T-helper 17 cell (primary cell): Measurements from ENCODE around the gene FABP7. TPM values are rescaled to one million over a fixed set of nuclear protein-coding genes. Genes with fewer than 3 reads are reported as not detected.
"Not testable (repeated sequence)": the region's sequence is repeated elsewhere in the genome, so short reads cannot be mapped to it uniquely, and the experiment has no call there.

Experiments used
- ATAC-seq: fragments of 150-1000 bp; cut with Tn5 transposase; 2 replicates; pipeline ENCODE4 v1.10.0; 2021; ENCODE audit warnings: mild to moderate bottlenecking, moderate library complexity
- DNase-seq, 3 donors: peaks; one replicate each; pipeline versions ENCODE4 v3.0.0 to v3.0.0-alpha.2; 2020 to 2021
- H3K9me3 ChIP-seq: one replicate; pipeline ENCODE4 v1.7.0; 2013; ENCODE audit warnings: low read length, mild to moderate bottlenecking; ENCODE audit not compliant: control insufficient read depth, poor library complexity, severe bottlenecking
- H3K27ac Mint-ChIP-seq: one replicate; pipeline ENCODE4 v1.8.0; 2022; ENCODE audit warnings: mild to moderate bottlenecking, moderate library complexity, mixed read lengths
- H3K27me3 Mint-ChIP-seq: one replicate; pipeline ENCODE4 v1.8.0; 2022; ENCODE audit warnings: mixed read lengths
- H3K36me3 Mint-ChIP-seq: one replicate; pipeline ENCODE4 v1.8.0; 2022; ENCODE audit warnings: low read depth, mixed read lengths
- H3K4me1 Mint-ChIP-seq: one replicate; pipeline ENCODE4 v1.8.0; 2022; ENCODE audit warnings: mild to moderate bottlenecking, mixed read lengths
- H3K4me3 Mint-ChIP-seq: one replicate; pipeline ENCODE4 v1.8.0; 2022; ENCODE audit warnings: mild to moderate bottlenecking, moderate library complexity, mixed read lengths
- total RNA-seq, 4 donors: library from RNA in 2 of 4; stranded (reverse) in 2 of 4; gene quantifications; one replicate each; pipeline ENCODE4 v1.2.3 and lab custom pipeline; 2022 to 2026

Gene FABP7
- total RNA-seq, 2 donors from 2014 or later = not detected

DNA sequence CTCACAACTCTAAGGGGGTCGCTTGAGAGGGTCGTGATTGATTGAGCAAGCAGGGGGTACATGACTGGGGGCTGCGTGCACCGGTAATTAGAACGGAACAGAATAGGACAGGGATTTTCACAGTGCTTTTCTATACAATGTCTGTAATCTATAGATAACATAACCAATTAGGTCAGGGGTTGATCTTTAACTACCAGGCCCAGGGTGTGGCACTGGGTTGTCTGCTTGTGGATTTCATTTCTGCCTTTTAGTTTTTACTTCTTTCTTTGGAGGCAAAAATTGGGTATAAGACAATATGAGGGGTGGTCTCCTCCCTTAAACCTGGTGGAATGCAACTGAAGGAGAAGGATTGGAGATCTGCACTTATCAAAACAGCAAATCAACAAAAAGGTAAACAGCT lies 30.6 kb upstream of the FABP7 start:
- not testable (repeated sequence) for H3K36me3 Mint-ChIP-seq, ATAC-seq, H3K4me1 Mint-ChIP-seq, H3K27me3 Mint-ChIP-seq, H3K27ac Mint-ChIP-seq, H3K9me3 ChIP-seq, DNase-seq, H3K4me3 Mint-ChIP-seq

DNA sequence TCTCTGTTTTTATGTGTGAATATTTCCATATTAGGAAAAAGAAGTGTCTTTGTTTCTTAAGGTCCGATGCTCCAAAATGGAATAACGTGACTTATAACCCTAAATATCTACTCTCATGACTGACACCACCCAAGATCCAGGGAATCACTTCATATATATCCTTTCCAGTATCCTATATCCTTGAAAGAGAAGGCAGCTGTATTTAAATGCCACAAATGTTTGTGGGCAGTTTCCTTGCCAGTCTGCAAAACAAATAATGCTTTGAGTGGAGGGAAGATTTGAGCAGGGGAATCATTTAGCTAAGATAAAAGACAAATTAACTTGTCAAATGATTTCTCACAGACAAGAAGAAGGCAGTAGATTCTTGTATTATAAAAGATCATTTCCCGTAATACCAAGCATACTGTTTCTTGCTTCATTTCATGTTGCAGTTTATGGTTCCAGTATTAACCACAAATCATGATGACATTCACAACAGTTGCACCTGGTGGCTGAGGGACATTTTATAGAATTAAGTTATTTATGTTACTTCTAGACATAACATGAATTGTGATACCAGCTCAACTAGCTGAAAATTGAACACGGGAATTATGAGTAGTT lies 30.0 kb upstream of the FABP7 start:
- Mint-ChIP-seq H3K36me3 (no peaks in the 10 kb centered on the region), H3K4me3 (no peak overlapping the region), H3K4me1 (peaks cover 7% of the 10 kb centered on the region)

DNA sequence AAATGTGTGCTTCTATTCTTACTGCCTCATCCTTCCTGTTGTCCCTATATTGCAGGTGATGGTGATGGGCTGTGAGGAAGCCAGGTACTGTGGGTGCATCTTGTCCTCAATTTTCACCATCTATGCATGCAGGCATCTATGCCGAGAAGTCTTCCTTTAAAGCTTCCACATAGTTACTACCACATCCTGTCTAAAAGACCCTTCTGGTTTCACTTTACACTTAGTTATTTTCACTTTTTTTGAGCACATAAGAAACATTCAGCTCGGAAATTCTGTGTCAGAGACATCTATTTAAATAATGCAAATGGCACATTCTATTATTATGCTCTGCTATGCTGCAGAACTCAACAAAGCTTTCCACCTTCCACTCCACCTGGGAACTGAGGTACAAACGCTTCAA lies 28.2 kb upstream of the FABP7 start:
- no peak for ATAC-seq
- Mint-ChIP-seq H3K36me3 (no peaks in the 10 kb centered on the region), H3K27ac (peak overlapping the region; percentile 64), H3K4me1 (peaks cover 7% of the 10 kb centered on the region), H3K4me3 (peak overlapping the region; percentile 41), H3K27me3 (no peaks in the 10 kb centered on the region)
- H3K9me3 ChIP-seq = no peaks in the 10 kb centered on the region
- DNase-seq = no peak

More for the DNA sequence above, 30.0 kb upstream of the FABP7 start:
- no peaks in the 10 kb centered on the region for H3K9me3 ChIP-seq
- ATAC-seq (no peak), DNase-seq (no peak)
- no peaks in the 10 kb centered on the region for H3K27me3 Mint-ChIP-seq
- no peak overlapping the region for H3K27ac Mint-ChIP-seq

- H3K36me3 Mint-ChIP-seq = no peaks in the 10 kb centered on the region
- no peaks in the 10 kb centered on the region for H3K27me3 Mint-ChIP-seq
- no peak overlapping the region for H3K27ac Mint-ChIP-seq
- H3K9me3 ChIP-seq = no peaks in the 10 kb centered on the region
- ATAC-seq = no peak
- no peak for DNase-seq
- no peak overlapping the region for H3K4me3 Mint-ChIP-seq
- peaks cover 7% of the 10 kb centered on the region for H3K4me1 Mint-ChIP-seq
These were observed 27.1 kb upstream of the FABP7 start for GRCh38 chr6:122752459-122752858.

DNA sequence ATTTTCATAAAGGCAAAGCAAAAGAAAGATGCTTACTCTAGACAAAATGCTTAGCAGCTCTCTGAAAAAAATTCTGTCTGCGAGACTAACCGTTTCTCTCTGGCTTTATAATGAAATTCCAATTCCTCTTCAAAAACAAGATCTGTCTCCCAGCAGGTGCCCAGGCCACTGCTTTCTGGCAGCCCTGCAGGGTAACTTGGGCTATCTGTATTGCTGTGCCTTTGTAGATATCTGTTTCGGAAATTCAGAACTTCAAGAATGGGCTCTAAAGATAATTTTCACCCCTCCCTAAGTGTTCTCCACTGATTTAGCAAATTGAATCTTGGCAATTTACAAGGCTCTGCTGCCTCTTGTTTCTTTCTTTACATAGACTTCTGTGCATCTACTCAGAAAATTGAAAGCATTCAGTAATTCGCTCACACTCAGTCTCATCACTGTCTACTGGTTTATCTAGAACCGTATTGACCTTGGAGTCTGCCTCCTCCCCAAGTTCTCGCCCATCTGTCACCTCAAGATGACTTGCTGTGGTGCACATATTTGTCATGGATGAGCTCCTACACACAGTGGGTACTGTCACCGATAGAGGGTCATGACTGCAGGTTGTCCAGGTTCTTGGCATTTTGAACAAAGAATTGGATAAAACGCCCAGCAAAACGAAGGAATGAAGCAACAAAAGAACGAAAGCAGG lies 26.4 kb upstream of the FABP7 start:
- H3K36me3 Mint-ChIP-seq = no peaks in the 10 kb centered on the region
- no peak overlapping the region for H3K27ac Mint-ChIP-seq
- no peaks in the 10 kb centered on the region for H3K9me3 ChIP-seq
- H3K27me3 Mint-ChIP-seq = no peaks in the 10 kb centered on the region
- peaks cover 7% of the 10 kb centered on the region for H3K4me1 Mint-ChIP-seq
- ATAC-seq (no peak), DNase-seq (no peak)
- no peak overlapping the region for H3K4me3 Mint-ChIP-seq

DNA sequence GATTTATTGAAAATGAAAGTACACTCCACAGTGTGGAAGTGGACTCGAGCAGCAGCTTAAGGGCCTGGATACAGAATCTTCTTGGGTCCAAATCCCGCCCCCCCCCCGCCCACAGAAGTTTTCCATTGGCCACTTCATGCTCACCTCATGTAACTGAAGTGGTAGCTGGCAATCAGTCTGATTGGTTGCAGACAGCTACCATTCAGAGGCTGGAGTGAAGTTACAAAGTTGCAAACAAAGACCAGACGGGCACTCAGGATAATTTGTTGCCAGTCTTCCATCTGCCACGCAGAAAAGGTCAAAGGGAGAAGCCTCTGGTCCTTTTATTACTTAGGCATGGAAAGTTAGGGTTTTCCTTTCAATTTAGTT lies 25.8 kb upstream of the FABP7 start:
- Mint-ChIP-seq H3K4me1 (peaks cover 7% of the 10 kb centered on the region), H3K27me3 (no peaks in the 10 kb centered on the region), H3K4me3 (no peak overlapping the region), H3K36me3 (no peaks in the 10 kb centered on the region), H3K27ac (no peak overlapping the region)
- DNase-seq (no peak), ATAC-seq (no peak)
- H3K9me3 ChIP-seq = no peaks in the 10 kb centered on the region

DNA sequence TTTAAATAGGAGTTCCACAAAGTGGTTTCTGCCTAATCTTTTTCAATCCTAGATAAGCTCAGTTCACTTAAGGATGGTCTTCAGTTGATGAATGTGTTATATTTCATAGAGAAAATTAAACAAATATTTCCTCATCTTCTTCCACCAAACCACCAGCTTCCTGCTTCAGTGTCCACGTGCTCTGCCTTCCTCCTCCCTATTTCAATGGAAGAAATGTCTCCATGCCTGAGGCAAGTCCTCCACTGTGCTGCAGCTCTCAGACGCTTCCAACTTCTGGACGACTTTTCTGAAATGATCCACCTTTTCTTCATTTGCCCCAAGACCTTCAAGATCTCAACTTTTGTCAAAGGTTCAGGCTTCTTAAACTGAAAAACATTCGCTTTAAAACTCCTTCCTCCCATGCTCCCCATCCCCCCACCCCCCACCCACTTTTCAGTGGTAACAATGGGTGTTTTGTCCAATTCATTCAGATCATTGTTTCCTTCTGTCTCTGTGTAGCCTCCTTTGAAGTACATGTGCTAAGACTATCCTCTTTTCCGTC lies 25.3 kb upstream of the FABP7 start:
- no peaks in the 10 kb centered on the region for H3K27me3 Mint-ChIP-seq
- H3K9me3 ChIP-seq = no peaks in the 10 kb centered on the region
- peaks cover 7% of the 10 kb centered on the region for H3K4me1 Mint-ChIP-seq
- no peaks in the 10 kb centered on the region for H3K36me3 Mint-ChIP-seq
- DNase-seq (no peak), ATAC-seq (no peak)
- no peak overlapping the region for H3K4me3 Mint-ChIP-seq
- H3K27ac Mint-ChIP-seq = no peak overlapping the region

GRCh38 chr6:122755901-122756300 lies 23.6 kb upstream of the FABP7 start:
- no peaks in the 10 kb centered on the region for H3K9me3 ChIP-seq
- H3K4me3 Mint-ChIP-seq = no peak overlapping the region
- H3K36me3 Mint-ChIP-seq = no peaks in the 10 kb centered on the region
- DNase-seq (no peak), ATAC-seq (no peak)
- peaks cover 7% of the 10 kb centered on the region for H3K4me1 Mint-ChIP-seq
- no peak overlapping the region for H3K27ac Mint-ChIP-seq
- H3K27me3 Mint-ChIP-seq = no peaks in the 10 kb centered on the region

- Mint-ChIP-seq H3K36me3 (no peaks in the 10 kb centered on the region), H3K4me1 (no peaks in the 10 kb centered on the region), H3K27me3 (no peaks in the 10 kb centered on the region), H3K4me3 (no peak overlapping the region), H3K27ac (no peak overlapping the region)
- no peak for DNase-seq
- no peaks in the 10 kb centered on the region for H3K9me3 ChIP-seq
- no peak for ATAC-seq
These were observed 20.6 kb upstream of the FABP7 start for GRCh38 chr6:122758927-122759334.

- Mint-ChIP-seq H3K4me3 (no peak overlapping the region), H3K27me3 (no peaks in the 10 kb centered on the region), H3K36me3 (no peaks in the 10 kb centered on the region), H3K27ac (no peak overlapping the region), H3K4me1 (no peaks in the 10 kb centered on the region)
- DNase-seq (no peak), ATAC-seq (no peak)
- no peaks in the 10 kb centered on the region for H3K9me3 ChIP-seq
These were observed 19.2 kb upstream of the FABP7 start for GRCh38 chr6:122760330-122760729.

GRCh38 chr6:122766256-122766655 lies 13.3 kb upstream of the FABP7 start:
- DNase-seq (no peak), ATAC-seq (no peak)
- no peak overlapping the region for H3K27ac Mint-ChIP-seq
- no peaks in the 10 kb centered on the region for H3K4me1 Mint-ChIP-seq
- no peaks in the 10 kb centered on the region for H3K36me3 Mint-ChIP-seq
- H3K27me3 Mint-ChIP-seq = peaks cover 16% of the 10 kb centered on the region
- no peaks in the 10 kb centered on the region for H3K9me3 ChIP-seq
- no peak overlapping the region for H3K4me3 Mint-ChIP-seq

GRCh38 chr6:122770835-122771601 lies 8.5 kb upstream of the FABP7 start:
- H3K36me3 Mint-ChIP-seq = no peaks in the 10 kb centered on the region
- H3K4me1 Mint-ChIP-seq = no peaks in the 10 kb centered on the region
- H3K27me3 Mint-ChIP-seq = peaks cover 24% of the 10 kb centered on the region
- ATAC-seq (peak; percentile 18), DNase-seq (no peak)
- H3K9me3 ChIP-seq = no peaks in the 10 kb centered on the region
- H3K4me3 Mint-ChIP-seq = no peak overlapping the region
- H3K27ac Mint-ChIP-seq = no peak overlapping the region

DNA sequence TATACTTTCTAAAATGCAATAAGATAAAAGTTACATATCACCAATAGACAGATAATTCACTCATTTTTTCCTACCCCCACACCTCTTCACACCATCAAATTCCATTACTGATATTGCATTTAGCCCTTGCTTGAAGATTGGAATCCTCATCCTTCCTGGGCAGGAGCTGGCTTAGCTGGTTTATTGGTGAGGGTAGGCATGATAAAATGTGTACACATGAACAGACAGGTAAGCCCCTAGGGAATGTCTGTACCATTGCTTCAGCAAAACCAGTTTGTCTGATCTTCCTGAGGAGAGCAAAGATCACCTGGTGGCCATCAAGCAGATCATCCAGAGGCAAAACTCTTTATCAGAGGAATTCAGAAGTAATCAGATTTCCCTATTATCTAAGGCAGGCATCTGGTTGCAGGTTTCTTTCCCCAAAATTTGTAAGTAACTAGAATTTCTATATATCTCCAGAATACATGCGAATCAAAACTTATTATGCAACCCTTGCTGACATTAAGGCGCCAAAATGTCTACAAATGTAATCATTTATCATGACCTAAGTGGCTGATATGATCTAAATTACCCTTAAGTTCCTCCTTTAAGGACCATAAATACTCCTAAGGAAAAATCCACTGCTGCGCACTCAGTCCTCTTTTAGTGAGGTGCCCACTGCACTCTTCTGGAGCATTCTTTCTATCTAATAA lies 6.6 kb upstream of the FABP7 start:
- DNase-seq (no peak), ATAC-seq (no peak)
- Mint-ChIP-seq H3K27ac (no peak overlapping the region), H3K36me3 (no peaks in the 10 kb centered on the region), H3K4me3 (no peak overlapping the region), H3K27me3 (peaks cover 17% of the 10 kb centered on the region), H3K4me1 (no peaks in the 10 kb centered on the region)
- H3K9me3 ChIP-seq = no peaks in the 10 kb centered on the region
